Posterior cingulate gyrus (tissue), 11 donors: ENCODE data around the gene GPS1.
A peak's percentile ranks its signal among the peaks of the same experiment; 100 is the strongest.

Experiments
- DNase-seq, 10 donors: peaks; one replicate each; pipeline versions ENCODE4 v3.0.0 to v3.0.0-alpha.2; 2020 to 2021; ENCODE audit warnings: mixed read lengths in 3 of 10
- intact Hi-C: fragments of 100-400 bp; cut with DNase I; formaldehyde crosslinking; loops from one replicate; pipeline ENCODE4 v1.15.1; 2023

GPS1 gene

DNA sequence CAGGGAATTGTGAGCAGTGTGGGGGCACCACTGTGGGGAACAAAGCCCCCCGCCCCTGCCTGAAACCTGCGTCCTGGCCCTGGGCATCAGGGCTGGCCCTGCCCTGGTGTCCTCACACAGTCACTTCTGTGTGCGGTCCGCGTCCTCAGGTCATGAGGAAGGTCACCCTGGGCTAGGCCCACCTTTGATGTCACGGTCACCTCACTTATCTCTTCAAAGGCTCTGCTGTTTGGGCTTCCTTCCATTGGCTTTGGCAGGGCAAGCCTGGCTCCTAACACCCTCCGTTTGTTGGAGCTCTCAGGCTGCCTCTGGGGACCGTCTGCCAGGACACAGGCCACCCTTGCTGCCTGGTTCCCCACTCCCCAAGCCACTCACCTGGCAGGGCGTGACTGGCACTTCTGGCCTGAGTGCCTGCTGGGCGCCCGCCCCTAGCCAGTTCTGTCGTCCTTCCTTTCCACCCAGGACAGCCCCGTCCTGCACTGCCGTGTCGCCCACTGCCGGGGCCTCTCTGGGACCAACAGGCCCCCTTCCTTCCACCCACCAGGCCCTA is 37.9 kb upstream of the GPS1 start:
- no peak for DNase-seq
- intact Hi-C loops: no loop called here

DNA sequence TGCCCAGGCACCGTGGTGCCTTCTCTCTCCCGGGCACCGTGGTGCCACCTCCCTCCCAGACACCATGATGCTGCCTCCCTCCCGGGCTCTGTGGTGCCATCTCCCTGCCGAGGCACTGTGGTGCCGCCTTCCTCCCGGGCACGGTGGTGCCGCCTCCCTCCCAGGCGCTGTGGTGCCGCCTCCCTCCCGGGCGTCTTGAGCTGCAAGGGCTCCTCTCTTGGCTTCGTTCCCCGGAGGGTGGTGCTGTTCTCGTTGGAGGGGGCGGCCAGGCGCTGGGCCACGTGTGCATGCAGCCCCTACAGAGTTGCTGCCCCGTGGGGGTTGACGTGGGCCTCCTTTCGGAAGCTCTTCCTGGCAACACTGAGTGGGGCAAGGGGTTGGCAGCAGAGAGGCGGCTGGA is 37.3 kb upstream of the GPS1 start:
- DNase-seq: peak in 4 of 10 donors; percentile 40 to 93 (median 76)
- intact Hi-C loops: no loop called here

GRCh38 chr17:82014971-82015310 is 36.8 kb upstream of the GPS1 start:
- DNase-seq: no peak
- intact Hi-C loops: no loop called here

DNA sequence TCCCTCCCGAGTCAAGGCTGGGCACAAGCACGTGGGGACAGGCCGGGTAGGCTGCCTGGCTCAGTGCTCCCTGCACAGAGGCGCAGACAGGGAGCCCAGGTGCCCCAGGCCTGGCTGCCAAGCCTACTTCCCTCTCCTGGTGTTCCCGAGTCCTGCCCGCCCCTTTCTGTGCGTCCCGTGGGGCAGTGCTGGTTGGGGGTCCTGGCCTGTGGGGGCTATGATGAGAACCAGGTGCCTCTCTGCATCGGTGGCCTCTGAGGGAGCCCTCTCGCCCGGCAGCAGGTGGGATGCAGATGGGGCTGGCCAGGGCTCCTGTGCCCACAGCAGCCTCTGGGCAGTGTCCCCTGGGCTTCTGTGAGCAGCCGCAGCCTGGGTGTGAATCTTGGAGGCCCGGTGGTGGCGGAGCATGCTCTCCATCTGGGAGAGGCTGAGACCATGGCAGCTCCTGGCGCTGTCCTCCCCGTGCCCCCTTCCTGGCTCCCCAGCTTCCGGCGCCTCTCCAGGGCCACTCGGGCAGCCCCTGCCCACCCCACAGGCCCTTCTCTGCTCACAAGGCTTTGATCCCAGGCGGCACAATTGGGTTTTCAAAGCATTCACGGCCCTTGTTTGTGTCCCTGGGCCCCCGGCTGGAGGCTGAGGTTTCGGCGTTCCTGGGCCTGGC is 36.3 kb upstream of the GPS1 start:
- intact Hi-C loops: no loop called here
- no peak for DNase-seq

DNA sequence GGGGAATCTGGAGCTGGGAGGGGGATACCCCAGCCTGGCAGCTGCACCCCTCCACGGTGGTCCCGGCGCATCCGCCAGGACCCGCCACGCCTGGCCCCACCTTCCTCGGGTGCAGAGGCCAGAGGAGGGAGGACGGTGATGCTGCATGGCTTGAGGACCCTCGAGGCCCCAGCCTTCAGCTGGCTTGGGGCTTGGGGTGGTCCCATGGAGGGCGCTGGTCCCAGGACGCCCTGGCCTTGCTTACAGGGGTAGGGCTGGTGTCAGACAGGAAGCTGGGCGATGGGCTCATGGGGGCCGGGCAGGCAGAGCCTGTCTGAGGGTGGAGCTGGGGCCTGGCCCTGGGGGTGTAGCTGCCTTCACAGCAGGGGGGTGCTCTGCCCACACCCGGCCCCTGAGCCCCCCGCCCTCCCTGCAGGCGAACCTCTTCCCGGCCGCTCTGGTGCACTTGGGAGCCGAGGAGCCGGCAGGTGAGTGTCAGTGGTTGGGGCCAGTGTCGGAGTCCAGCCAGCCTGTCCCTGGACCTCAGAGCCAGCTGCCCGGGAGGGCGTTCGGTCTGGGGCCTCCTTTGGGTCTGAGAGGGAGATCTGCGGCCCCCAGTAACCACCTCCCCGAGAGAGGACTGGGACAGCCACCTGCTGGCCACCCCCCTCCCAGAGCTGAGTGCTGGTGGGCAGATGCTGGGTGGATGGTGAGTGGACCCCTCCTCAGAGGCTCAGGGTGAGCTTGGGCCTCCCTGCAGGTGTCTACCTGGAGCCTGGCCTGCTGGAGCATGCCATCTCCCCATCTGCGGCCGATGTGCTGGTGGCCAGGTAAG is 35.4 kb upstream of the GPS1 start:
- DNase-seq: no peak
- intact Hi-C loops: no loop called here

- intact Hi-C loops: no loop called here
- DNase-seq: no peak
Observed at GRCh38 chr17:82016875-82017459, 34.7 kb upstream of the GPS1 start.

DNA sequence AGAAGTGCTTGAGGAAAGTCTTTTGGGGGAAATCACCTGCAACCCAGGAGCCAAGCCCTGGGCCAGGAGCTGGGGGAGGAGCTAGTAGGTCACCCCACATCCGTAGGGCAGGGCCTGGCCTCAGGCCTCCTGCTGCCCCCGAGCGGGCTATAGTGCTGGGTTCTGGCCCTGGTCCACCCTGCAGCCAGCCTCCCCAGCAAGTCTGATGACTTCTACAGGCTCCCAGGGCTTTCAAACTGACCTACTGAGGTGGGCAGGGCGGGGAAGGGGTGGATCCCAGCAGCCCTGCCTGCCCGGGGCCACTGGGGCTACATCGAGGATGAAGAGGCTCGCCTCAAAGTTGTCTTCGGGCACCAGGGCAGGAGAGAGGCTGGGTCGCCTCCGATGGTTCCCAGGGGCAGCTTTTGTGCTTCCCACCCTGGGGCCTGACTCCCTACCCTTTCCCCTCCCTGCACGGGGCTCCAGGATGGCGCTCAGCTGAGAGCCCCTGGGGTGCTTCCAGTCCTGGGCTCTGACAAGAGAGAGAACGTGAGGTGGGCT is 34.0 kb upstream of the GPS1 start:
- DNase-seq: no peak
- intact Hi-C loops: no loop called here

DNA sequence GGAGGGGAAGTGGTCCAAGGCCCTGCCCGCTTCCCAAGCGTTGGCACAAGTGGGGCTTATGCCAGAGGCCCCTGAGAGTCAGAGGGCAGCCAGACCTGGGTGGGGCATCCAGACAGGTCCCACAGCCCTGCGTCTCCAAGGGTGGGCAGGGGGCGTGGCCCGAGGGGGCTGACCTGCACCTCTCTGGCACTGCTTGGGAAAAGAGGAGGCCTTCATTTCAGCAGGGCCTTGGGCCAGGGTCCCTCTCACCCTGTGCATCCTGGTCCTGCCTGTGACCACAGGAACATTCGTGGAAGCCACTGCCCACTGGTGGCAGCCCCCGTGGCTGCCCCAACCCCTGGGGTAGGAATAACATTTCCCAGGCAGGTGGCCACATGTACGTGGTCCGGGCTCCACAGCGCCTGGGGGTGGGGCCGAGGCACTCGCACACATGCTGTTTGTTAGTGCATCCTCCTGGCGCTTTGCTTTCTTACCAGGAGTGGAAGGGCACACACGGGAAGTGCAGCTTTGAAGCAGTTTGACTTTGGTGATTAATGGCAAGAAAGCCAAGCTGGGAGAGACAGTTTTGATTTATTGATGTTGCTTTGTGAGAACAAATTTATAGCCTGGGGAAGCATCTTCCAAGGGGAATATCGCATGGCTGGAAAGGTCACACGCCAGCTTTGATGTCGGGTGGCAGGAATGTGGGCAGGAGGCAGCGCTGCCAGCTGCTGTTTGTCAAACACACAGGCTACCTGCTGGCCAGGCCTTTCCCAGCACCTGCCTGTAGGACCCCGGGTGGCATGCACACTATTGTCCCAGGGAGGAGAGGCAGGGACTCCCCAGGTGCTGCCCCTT is 33.3 kb upstream of the GPS1 start:
- DNase-seq: no peak
- intact Hi-C loops: no loop called here

DNA sequence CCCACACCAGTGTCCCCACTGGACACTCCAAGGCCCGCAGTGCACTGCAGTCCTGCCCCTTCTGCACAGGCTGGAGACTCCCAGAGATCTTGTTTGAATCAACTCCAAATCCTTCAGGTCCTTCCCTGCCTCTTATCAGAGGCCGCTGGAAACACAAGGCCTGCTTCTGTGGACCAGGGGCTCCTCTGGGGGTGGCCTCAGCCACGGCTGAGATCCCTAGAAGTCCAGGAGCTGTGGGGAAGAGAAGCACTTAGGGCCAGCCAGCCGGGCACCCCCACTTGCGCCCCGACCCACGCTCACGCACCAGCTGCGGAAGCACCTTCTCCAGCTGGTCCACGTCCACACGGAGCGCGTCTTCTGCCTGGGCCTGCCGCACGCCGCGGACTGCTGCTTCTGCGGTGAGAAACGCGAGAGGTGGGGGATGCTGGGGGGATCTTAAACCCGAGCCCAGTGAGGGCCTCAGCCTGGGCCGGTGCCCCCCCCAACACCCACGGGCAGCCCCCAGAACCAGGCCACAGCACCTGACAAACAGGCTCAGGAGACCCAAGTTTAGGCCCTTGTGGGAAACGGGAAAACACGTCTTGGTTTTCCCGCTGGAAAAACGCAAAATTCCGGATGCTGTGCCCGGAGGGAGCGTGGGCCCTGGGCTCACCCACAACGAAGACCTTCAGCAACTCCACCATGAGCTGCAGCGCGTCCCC is 32.6 kb upstream of the GPS1 start:
- DNase-seq: no peak
- intact Hi-C loops: no loop called here

DNA sequence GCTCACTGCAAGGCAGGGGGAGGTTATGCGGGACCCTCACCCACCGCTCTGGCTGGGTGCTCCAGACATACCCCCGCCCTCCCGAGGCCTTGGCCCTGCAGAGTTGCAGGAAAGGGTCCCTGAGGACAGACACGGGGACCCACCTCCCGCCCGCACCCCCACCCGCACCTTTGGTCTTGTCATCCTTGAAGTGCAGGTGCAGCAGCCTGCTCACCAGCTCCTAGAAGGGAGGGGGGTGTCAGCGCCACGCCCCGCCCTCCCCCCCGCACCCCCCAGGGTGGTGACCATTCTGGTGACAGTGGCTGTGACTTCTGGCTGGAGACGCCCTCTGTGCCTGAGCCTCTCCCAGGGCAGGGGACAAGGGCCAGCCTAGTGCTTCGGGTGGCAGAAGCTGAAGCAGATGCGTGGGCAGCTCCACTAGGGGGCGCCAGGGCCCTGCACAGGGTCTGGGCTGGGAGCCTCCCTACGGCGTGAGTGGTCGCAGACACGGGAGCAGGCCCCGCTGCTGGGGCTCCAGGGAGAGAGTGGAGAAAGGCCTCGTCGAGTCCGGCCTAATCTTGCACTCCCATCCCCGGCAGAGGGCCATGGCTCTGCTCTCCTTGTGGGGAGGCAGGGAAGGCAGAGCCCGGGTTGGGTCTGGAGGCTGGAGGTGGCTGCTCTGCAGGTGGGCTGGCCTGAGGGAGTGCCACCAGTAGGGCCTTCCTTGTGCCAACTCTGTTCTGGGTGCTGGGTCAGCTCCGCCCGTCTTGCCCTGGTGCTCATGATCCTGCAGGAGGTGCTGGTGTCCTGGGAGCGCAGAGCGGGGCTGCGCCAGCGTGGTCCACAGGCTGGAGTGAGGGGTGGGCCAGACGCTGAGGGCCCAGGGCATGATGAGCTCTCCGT is 31.8 kb upstream of the GPS1 start:
- intact Hi-C loops: no loop called here

GRCh38 chr17:82020572-82021106 is 31.1 kb upstream of the GPS1 start:
- intact Hi-C loops: loop anchor here (1.0 kb wide), 1 partner anchor 61 kb away; no protein-coding TSS in a partner anchor

More for the DNA sequence above, 31.8 kb upstream of the GPS1 start:
- peak in 3 of 10 donors; percentile 51 to 92 (median 57) for DNase-seq

GRCh38 chr17:82021107-82021899 is 30.4 kb upstream of the GPS1 start:
- intact Hi-C loops: loop anchor here (1.0 kb wide), 1 partner anchor 62 kb away; no protein-coding TSS in a partner anchor
- peak; percentile 68 to 97 (median 82) for DNase-seq

More at GRCh38 chr17:82020572-82021106, 31.1 kb upstream of the GPS1 start:
- no peak for DNase-seq

DNA sequence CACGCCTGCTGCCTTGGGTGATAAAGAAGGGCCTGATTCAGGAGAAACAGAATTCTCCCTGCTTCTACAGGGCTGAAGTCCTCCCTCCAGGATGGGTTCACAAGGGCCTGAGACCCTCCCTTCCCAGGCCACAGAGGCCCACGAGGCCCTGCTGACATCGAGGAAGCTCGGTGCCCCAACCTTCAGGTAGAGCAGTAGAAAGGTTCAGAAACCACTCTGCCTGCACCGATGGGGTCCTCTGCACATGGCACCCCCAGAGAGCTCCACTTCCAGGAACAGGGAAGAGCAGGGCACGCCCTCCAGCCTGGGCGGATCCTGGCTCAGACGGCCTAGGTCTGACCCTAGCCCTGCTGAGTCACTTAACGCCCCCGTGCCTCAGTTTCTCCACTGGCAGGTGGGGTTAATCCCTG is 29.8 kb upstream of the GPS1 start:
- no peak for DNase-seq
- intact Hi-C loops: loop anchor here (1.0 kb wide), 1 partner anchor 63 kb away; no protein-coding TSS in a partner anchor

DNA sequence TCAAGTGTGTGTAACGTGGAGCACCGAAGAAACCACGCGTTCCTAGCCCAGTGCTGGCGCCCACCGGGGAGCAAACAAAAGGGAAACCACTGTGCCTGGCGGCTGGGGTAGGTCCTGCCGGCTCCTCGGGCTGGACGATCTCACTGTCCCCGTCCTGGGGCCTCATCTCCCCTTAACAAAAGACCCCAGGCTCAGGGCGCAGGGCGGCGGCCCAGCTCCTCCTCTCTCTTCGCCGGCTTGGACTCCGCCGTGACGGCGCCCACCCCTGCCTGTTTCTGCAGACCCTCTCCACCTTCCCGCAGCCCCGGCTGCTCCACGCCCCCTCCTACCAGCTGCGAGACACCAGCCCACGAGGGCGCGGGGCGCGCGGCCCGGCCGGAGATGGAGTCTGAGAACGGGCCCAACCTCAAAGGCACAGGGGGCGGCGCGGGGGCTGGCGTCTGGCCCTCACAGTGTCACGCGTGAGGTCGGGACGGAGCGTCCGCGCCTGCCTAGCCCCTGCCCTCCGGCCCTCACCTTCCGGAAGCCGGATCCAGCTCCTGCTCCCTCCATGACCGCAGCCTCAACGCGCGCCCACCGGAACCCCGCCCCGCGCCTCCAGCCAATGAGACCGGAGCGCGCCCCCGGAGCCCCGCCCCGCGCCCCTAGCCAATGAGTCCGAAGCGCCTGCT is 29.3 kb upstream of the GPS1 start, which contains the start of gene CENPX:
TSS of gene CENPX (minus strand) at position 569 of the 671 bp plus-strand sequence. CDS start at position 552, 17 bp downstream.
- intact Hi-C loops: no loop called here
- no peak for DNase-seq

GRCh38 chr17:82022981-82023446 is 28.7 kb upstream of the GPS1 start, which contains the start of gene LRRC45:
Gene LRRC45 (plus strand): TSS chr17:82023305. CDS start chr17:82023644, 339 bp downstream.
- intact Hi-C loops: no loop called here
- peak; percentile 99 to 100 (median 100) for DNase-seq
